ENCODE data around the gene SLC25A42. TPM values are rescaled to one million over a fixed set of nuclear protein-coding genes. Genes with fewer than 3 reads are reported as not detected.

SLC25A42 gene
- total RNA-seq, 1 donor from 2014 or later = 7.5 TPM

GRCh38 chr19:19042732-19043280, 21.0 kb upstream of the SLC25A42 start:
- TF ChIP-seq CTCF (IDR thresholded peaks at IDR 0.05; ENCODE audit: unreplicated experiment) = no peak

GRCh38 chr19:19043481-19043880, 20.3 kb upstream of the SLC25A42 start:
- Mint-ChIP-seq H3K36me3 (ENCODE audit: low read depth, unreplicated experiment) (peaks cover 9% of the 10 kb centered on the region), H3K4me1 (ENCODE audit: unreplicated experiment) (no peaks in the 10 kb centered on the region), H3K27ac (ENCODE audit: unreplicated experiment) (no peak overlapping the region), H3K4me3 (ENCODE audit: unreplicated experiment) (no peak overlapping the region), H3K27me3 (ENCODE audit: unreplicated experiment) (no peaks in the 10 kb centered on the region), H3K9me3 (ENCODE audit: unreplicated experiment) (no peaks in the 10 kb centered on the region)
- no peak for TF ChIP-seq CTCF (IDR thresholded peaks at IDR 0.05; ENCODE audit: unreplicated experiment)
- no peak for DNase-seq (ENCODE audit: low spot score)

More at GRCh38 chr19:19042732-19043280, 21.0 kb upstream of the SLC25A42 start:
- H3K4me1 Mint-ChIP-seq (ENCODE audit: unreplicated experiment) = no peaks in the 10 kb centered on the region
- peaks cover 9% of the 10 kb centered on the region for H3K36me3 Mint-ChIP-seq (ENCODE audit: low read depth, unreplicated experiment)
- no peaks in the 10 kb centered on the region for H3K9me3 Mint-ChIP-seq (ENCODE audit: unreplicated experiment)
- no peaks in the 10 kb centered on the region for H3K27me3 Mint-ChIP-seq (ENCODE audit: unreplicated experiment)
- no peak overlapping the region for H3K4me3 Mint-ChIP-seq (ENCODE audit: unreplicated experiment)
- no peak for DNase-seq (ENCODE audit: low spot score)
- H3K27ac Mint-ChIP-seq (ENCODE audit: unreplicated experiment) = no peak overlapping the region

GRCh38 chr19:19043881-19044280, 19.9 kb upstream of the SLC25A42 start:
- H3K36me3 Mint-ChIP-seq (ENCODE audit: low read depth, unreplicated experiment) = peaks cover 9% of the 10 kb centered on the region

GRCh38 chr19:19049406-19049805, 14.4 kb upstream of the SLC25A42 start:
- H3K9me3 Mint-ChIP-seq (ENCODE audit: unreplicated experiment) = no peaks in the 10 kb centered on the region
- H3K36me3 Mint-ChIP-seq (ENCODE audit: low read depth, unreplicated experiment) = peaks cover 22% of the 10 kb centered on the region
- no peaks in the 10 kb centered on the region for H3K4me1 Mint-ChIP-seq (ENCODE audit: unreplicated experiment)
- H3K27me3 Mint-ChIP-seq (ENCODE audit: unreplicated experiment) = peaks cover 2% of the 10 kb centered on the region
- TF ChIP-seq CTCF (IDR thresholded peaks at IDR 0.05; ENCODE audit: unreplicated experiment) = no peak
- H3K4me3 Mint-ChIP-seq (ENCODE audit: unreplicated experiment) = no peak overlapping the region
- no peak overlapping the region for H3K27ac Mint-ChIP-seq (ENCODE audit: unreplicated experiment)
- no peak for DNase-seq (ENCODE audit: low spot score)

More at GRCh38 chr19:19043881-19044280, 19.9 kb upstream of the SLC25A42 start:
- Mint-ChIP-seq H3K4me3 (ENCODE audit: unreplicated experiment) (no peak overlapping the region), H3K27me3 (ENCODE audit: unreplicated experiment) (no peaks in the 10 kb centered on the region), H3K4me1 (ENCODE audit: unreplicated experiment) (no peaks in the 10 kb centered on the region), H3K27ac (ENCODE audit: unreplicated experiment) (no peak overlapping the region), H3K9me3 (ENCODE audit: unreplicated experiment) (no peaks in the 10 kb centered on the region)
- no peak for DNase-seq (ENCODE audit: low spot score)
- TF ChIP-seq CTCF (IDR thresholded peaks at IDR 0.05; ENCODE audit: unreplicated experiment) = no peak

GRCh38 chr19:19050104-19050503, 13.7 kb upstream of the SLC25A42 start:
- Mint-ChIP-seq H3K9me3 (ENCODE audit: unreplicated experiment) (no peaks in the 10 kb centered on the region), H3K27me3 (ENCODE audit: unreplicated experiment) (peaks cover 2% of the 10 kb centered on the region), H3K4me1 (ENCODE audit: unreplicated experiment) (no peaks in the 10 kb centered on the region), H3K27ac (ENCODE audit: unreplicated experiment) (no peak overlapping the region), H3K4me3 (ENCODE audit: unreplicated experiment) (no peak overlapping the region), H3K36me3 (ENCODE audit: low read depth, unreplicated experiment) (peaks cover 15% of the 10 kb centered on the region)
- no peak for DNase-seq (ENCODE audit: low spot score)
- TF ChIP-seq CTCF (IDR thresholded peaks at IDR 0.05; ENCODE audit: unreplicated experiment) = no peak

All from endothelial cell (in vitro differentiated cells).